Peyer's patch (tissue), 4 donors: ENCODE measurements around the gene TAF1D. TPM values are rescaled to one million over a fixed set of nuclear protein-coding genes. Genes with fewer than 3 reads are reported as not detected.
"Not testable (repeated sequence)": the region's sequence is repeated elsewhere in the genome, so short reads cannot be mapped to it uniquely, and the experiment has no call there.

Source experiments
- DNase-seq, 3 donors: peaks; one replicate each; pipeline ENCODE4 v3.0.0-alpha.2; 2017 to 2019
- H3K27ac ChIP-seq, 4 donors: fragments of 200-600 bp; sonication (generic); one replicate each; pipeline ENCODE4 v1.5.1; 2016 to 2019
- H3K27me3 ChIP-seq, 2 donors: fragments of 200-600 bp; sonication (generic); one replicate each; pipeline ENCODE4 v1.5.1; 2019
- H3K36me3 ChIP-seq, 3 donors: fragments of 200-600 bp; sonication (generic); one replicate each; pipeline ENCODE4 v1.5.1; 2016 to 2019
- H3K4me1 ChIP-seq, 4 donors: fragments of 200-600 bp; sonication (generic); one replicate each; pipeline ENCODE4 v1.5.1; 2016 to 2019
- H3K4me3 ChIP-seq, 4 donors: fragments of 200-600 bp; sonication (generic); 1 replicate in 3 of 4; 2 replicates in 1 of 4; pipeline ENCODE4 v1.5.1; 2016 to 2019; ENCODE audit warnings: mild to moderate bottlenecking in 1 of 4
- H3K9me3 ChIP-seq, 4 donors: fragments of 200-600 bp; sonication (generic); one replicate each; pipeline ENCODE4 v1.5.1; 2016 to 2019; ENCODE audit warnings: mild to moderate bottlenecking in 1 of 4
- POLR2A ChIP-seq, 2 donors: fragments of 450-650 bp; IDR thresholded peaks; one replicate each; pipeline ENCODE4 v1.5.1; 2017; ENCODE audit warnings: antibody characterized with exemption in 2 of 2, mild to moderate bottlenecking in 2 of 2, moderate library complexity in 2 of 2
- total RNA-seq, 4 donors: library from RNA; depleted of rRNA; stranded (reverse); fragments of >200 nt; gene quantifications; one replicate each; pipeline ENCODE4 v1.1.0, GENCODE V29; 2016
- TF ChIP-seq, protein P1 (sequence below), 6 experiments: fragments of 450-650 bp in 4 of 6; fragments of 200-600 bp in 2 of 6; sonication (generic) in 1 of 6; IDR thresholded peaks; one replicate each; pipeline ENCODE4 v1.5.1; 2017 to 2019; ENCODE audit warnings: antibody characterized with exemption in 6 of 6, mild to moderate bottlenecking in 3 of 6, moderate library complexity in 1 of 6

Gene TAF1D
- total RNA-seq, 4 donors from 2014 or later = 72.7 to 183 (median 108) TPM

DNA sequence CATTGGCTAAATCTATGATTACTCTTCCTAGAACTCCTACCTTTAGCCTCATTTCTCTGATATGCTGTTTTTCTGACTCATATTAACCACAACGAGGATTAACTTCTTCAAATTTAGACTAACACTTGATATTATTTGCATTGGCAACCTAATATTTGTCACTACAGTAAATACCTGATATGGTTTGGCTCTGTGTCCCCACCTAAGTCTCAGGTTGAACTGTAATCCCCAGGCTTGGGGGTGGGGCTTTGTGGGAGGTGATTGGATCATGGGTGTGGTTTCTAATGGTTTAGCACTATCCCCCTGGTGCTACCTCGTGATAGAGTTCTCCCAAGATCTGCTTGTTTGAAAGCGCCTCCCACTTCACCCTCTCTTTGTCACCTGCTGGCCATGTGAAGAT lies 25.7 kb upstream of the TAF1D start:
- Histone ChIP-seq H3K36me3 (peaks cover 0 to 27% (median 0%) of the 10 kb centered on the region in 3 donors), H3K4me1 (no peaks in the 10 kb centered on the region), H3K27me3 (no peaks in the 10 kb centered on the region), H3K9me3 (no peaks in the 10 kb centered on the region), H3K4me3 (no peak overlapping the region), H3K27ac (no peak overlapping the region)
- DNase-seq = no peak
- TF ChIP-seq, protein P1, sequence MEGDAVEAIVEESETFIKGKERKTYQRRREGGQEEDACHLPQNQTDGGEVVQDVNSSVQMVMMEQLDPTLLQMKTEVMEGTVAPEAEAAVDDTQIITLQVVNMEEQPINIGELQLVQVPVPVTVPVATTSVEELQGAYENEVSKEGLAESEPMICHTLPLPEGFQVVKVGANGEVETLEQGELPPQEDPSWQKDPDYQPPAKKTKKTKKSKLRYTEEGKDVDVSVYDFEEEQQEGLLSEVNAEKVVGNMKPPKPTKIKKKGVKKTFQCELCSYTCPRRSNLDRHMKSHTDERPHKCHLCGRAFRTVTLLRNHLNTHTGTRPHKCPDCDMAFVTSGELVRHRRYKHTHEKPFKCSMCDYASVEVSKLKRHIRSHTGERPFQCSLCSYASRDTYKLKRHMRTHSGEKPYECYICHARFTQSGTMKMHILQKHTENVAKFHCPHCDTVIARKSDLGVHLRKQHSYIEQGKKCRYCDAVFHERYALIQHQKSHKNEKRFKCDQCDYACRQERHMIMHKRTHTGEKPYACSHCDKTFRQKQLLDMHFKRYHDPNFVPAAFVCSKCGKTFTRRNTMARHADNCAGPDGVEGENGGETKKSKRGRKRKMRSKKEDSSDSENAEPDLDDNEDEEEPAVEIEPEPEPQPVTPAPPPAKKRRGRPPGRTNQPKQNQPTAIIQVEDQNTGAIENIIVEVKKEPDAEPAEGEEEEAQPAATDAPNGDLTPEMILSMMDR (IDR thresholded peaks at IDR 0.05) = no peak
- TF ChIP-seq POLR2A (IDR thresholded peaks at IDR 0.05) = no peak

DNA sequence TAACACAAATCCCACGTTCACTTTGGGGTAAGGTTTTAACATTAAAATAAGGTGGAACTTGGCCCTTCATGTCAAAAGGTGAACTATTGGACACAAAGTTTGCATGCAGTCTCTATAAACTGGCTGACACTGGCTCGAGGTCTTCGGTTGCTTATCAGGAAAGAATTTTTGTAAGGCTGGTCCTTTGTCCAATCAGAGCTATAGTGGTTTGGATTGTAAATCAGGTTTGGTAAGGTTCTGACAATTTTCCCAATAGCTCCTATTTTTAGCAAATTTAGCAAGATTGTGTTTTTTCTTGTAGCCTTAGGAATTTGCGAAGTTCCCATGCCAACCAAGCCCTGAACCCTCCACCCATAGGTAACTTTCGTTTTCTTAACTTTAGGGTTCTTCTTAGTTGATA lies 25.2 kb upstream of the TAF1D start:
- no peak overlapping the region for H3K27ac ChIP-seq

DNA sequence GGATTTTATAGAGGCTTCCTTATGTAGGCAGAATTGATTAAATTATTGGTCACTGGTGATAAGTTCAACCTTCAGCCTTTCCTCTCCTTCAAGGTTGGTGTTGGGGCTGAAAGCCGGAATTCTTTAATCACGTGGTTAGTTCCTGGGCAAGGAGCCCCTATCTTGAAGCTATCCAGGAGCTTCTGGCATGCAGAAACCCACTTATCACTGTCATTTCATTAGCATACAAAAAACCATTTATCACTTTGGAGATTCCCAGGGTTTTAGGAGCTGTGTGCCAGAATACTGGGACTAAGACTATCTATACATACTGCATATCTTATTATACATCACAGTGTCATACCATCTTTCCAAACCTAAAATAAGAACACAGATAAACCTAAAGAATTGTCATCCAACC lies 24.3 kb upstream of the TAF1D start:
- Histone ChIP-seq H3K27me3 (no peaks in the 10 kb centered on the region), H3K9me3 (no peaks in the 10 kb centered on the region), H3K27ac (no peak overlapping the region), H3K4me3 (no peak overlapping the region), H3K36me3 (peaks cover 0 to 42% (median 0%) of the 10 kb centered on the region in 3 donors), H3K4me1 (no peaks in the 10 kb centered on the region)
- no peak for DNase-seq
- no peak for TF ChIP-seq POLR2A (IDR thresholded peaks at IDR 0.05)
- TF ChIP-seq, protein P1 (IDR thresholded peaks at IDR 0.05) = no peak

More for the DNA sequence above, 25.2 kb upstream of the TAF1D start:
- Histone ChIP-seq H3K36me3 (peaks cover 0 to 32% (median 0%) of the 10 kb centered on the region in 3 donors), H3K27me3 (no peaks in the 10 kb centered on the region), H3K4me3 (no peak overlapping the region), H3K4me1 (no peaks in the 10 kb centered on the region), H3K9me3 (no peaks in the 10 kb centered on the region)
- TF ChIP-seq, protein P1 (IDR thresholded peaks at IDR 0.05) = no peak
- no peak for TF ChIP-seq POLR2A (IDR thresholded peaks at IDR 0.05)
- DNase-seq = no peak

DNA sequence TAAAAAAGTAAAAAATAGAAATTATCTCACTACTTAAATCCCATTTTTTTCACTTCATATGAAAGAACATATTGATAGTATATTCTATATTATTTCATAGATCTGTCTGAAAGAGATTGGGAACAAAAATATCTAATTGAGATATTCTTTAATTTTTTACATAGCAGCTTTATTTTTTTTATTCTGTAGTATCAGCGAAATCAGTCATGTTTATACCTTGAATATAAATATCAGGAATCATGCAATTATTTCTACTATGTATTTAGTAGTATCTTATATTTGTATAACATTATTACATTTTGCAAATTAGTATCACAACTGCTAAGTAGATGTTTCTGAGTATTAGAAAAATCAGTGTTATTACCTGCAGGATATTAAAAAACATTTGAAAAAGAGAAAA lies 20.6 kb upstream of the TAF1D start:
- H3K27ac ChIP-seq = no peak overlapping the region
- no peak overlapping the region for H3K4me3 ChIP-seq
- DNase-seq = no peak
- no peaks in the 10 kb centered on the region for H3K9me3 ChIP-seq
- no peaks in the 10 kb centered on the region for H3K4me1 ChIP-seq
- TF ChIP-seq, protein P1 (IDR thresholded peaks at IDR 0.05) = no peak
- TF ChIP-seq POLR2A (IDR thresholded peaks at IDR 0.05) = no peak
- H3K27me3 ChIP-seq = no peaks in the 10 kb centered on the region
- H3K36me3 ChIP-seq = peaks cover 0 to 77% (median 0%) of the 10 kb centered on the region in 3 donors

DNA sequence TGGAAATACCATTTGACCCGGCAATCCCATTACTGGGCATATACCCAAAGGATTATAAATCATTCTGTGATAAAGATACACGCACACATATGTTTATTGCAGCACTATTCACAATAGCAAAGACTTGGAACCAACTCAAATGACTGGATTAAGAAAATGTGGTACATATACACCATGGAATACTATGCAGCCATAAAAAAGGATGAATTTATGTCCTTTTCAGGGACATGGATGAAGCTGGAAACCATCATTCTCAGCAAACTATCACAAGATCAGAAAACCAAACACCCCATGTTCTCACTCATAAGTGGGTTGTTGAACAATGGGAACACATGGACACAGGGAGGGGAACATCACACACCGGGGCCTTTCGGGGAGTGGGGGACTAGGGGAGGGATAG lies 17.8 kb upstream of the TAF1D start:
- peaks cover 0 to 95% (median 0%) of the 10 kb centered on the region in 3 donors for H3K36me3 ChIP-seq

DNA sequence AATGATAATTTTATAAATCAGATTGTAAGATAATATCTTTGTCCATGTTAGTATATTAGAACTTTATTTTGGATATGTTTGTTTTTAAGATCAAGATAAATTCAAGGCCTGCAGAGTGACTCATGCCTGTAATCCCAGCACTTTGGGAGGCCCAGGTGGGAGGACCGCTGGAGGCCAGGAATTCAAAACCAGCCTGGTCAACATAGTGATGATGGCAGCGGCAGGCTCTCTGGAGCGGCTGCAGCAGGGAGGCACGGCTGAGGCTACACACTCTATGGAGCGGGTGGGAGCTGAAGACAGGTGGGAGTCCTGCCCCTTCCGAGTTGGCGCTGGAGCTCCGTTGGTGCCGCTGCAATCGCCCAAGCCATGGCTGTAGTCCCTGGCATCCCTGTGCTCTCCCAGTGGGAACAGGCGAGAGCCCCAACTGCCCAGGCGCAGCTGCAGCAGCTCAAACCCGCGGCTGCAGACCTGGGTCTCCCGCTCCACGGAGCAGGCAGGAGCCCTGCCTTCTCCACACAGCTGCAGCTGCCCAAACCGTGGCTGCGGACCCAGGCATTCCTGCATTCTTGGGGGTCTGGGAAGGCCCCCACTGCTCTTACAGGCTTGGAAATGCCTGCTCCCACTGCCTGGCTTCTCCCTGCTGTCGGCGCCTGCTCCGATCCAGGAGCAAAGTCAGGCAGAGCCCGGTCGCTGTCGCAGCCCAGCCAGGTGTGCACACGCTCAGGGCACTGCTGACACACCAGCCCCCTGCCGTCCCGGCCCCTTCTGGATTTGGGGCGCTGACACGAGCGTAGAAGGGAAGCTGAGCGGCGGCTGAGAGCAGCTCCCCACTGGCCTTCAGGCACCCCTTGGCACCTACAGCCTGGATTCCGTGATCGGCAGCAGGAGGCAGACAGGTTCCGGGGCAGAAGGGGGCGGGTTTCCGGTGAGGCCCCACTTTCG lies 16.9 kb upstream of the TAF1D start:
- TF ChIP-seq POLR2A (IDR thresholded peaks at IDR 0.05) = no peak
- TF ChIP-seq, protein P1 (IDR thresholded peaks at IDR 0.05) = no peak
- no peaks in the 10 kb centered on the region for H3K4me1 ChIP-seq
- DNase-seq = no peak
- H3K9me3 ChIP-seq = no peaks in the 10 kb centered on the region
- no peak overlapping the region for H3K27ac ChIP-seq
- no peaks in the 10 kb centered on the region for H3K27me3 ChIP-seq
- peaks cover 0 to 95% (median 0%) of the 10 kb centered on the region in 3 donors for H3K36me3 ChIP-seq
- no peak overlapping the region for H3K4me3 ChIP-seq

More for the DNA sequence above, 17.8 kb upstream of the TAF1D start:
- not testable (repeated sequence) for H3K9me3 ChIP-seq, H3K27ac ChIP-seq, H3K4me1 ChIP-seq, H3K27me3 ChIP-seq, DNase-seq, H3K4me3 ChIP-seq
